Natural killer cell (primary cell): ENCODE measurements around the gene KAT6B. TPM values are rescaled to one million over a fixed set of nuclear protein-coding genes. Genes with fewer than 3 reads are reported as not detected.

Experiments
- ATAC-seq, 3 donors: fragments of 150-1000 bp in 2 of 3; fragments of 200-7000 bp in 1 of 3; cut with Tn5 transposase; 1 replicate in 1 of 3; 2 replicates in 2 of 3; pipeline ENCODE4 v1.10.0; 2021; ENCODE audit warnings: mild to moderate bottlenecking in 2 of 3, moderate library complexity in 2 of 3
- DNase-seq, 2 donors: peaks; one replicate each; pipeline versions ENCODE4 v3.0.0 to v3.0.0-alpha.2; 2013 to 2021; ENCODE audit warnings: mixed read lengths in 1 of 2
- H3K27ac ChIP-seq: one replicate; pipeline ENCODE4 v1.5.1; 2013; ENCODE audit warnings: mild to moderate bottlenecking, low read length
- H3K27me3 ChIP-seq: one replicate; pipeline ENCODE4 v1.6.1; 2013; ENCODE audit warnings: low read length; ENCODE audit not compliant: control insufficient read depth, insufficient read depth
- H3K36me3 ChIP-seq: one replicate; pipeline ENCODE4 v1.6.1; 2013; ENCODE audit warnings: low read length; ENCODE audit not compliant: control insufficient read depth, insufficient read depth
- H3K4me1 ChIP-seq: one replicate; pipeline ENCODE4 v1.6.1; 2013; ENCODE audit warnings: low read length; ENCODE audit not compliant: control insufficient read depth, insufficient read depth
- H3K4me3 ChIP-seq: one replicate; pipeline ENCODE4 v1.5.1; 2013; ENCODE audit warnings: low read length
- H3K9me3 ChIP-seq: one replicate; pipeline ENCODE4 v1.6.1; 2013; ENCODE audit warnings: low read length; ENCODE audit not compliant: control insufficient read depth, insufficient read depth
- H3K27ac Mint-ChIP-seq, 2 donors: one replicate each; pipeline ENCODE4 v1.8.0; 2022; ENCODE audit warnings: mild to moderate bottlenecking in 2 of 2, mixed read lengths in 2 of 2, moderate library complexity in 1 of 2
- H3K27me3 Mint-ChIP-seq, 2 donors: one replicate each; pipeline ENCODE4 v1.8.0; 2022; ENCODE audit warnings: low read depth in 2 of 2, mixed read lengths in 2 of 2
- H3K36me3 Mint-ChIP-seq: one replicate; pipeline ENCODE4 v1.8.0; 2022; ENCODE audit warnings: mixed read lengths
- H3K4me1 Mint-ChIP-seq, 2 donors: one replicate each; pipeline ENCODE4 v1.8.0; 2022; ENCODE audit warnings: mixed read lengths in 2 of 2
- H3K4me3 Mint-ChIP-seq: one replicate; pipeline ENCODE4 v1.8.0; 2022; ENCODE audit warnings: mild to moderate bottlenecking, moderate library complexity, mixed read lengths
- H3K9me3 Mint-ChIP-seq, 2 donors: one replicate each; pipeline ENCODE4 v1.8.0; 2022; ENCODE audit warnings: mixed read lengths in 2 of 2
- WGBS: methylation state at CpG from one replicate; pipeline ENCODE4 v1.1.7; 2013; ENCODE audit warnings: missing lambda C conversion rate; ENCODE audit not compliant: insufficient coverage; 5-methylcytosine and 5-hydroxymethylcytosine counted together
- intact Hi-C: fragments of 100-400 bp; cut with micrococcal nuclease; formaldehyde crosslinking; loops from one replicate; pipeline ENCODE4 v1.14.2; 2022
- total RNA-seq, 4 donors: library from RNA; stranded (reverse); fragments of 120-200 nt in 1 of 4; gene quantifications; one replicate each; pipeline versions ENCODE4 v1.2.3 to v1.2.4, GENCODE V29; 2013 to 2022
- TF ChIP-seq, protein P1 (sequence below): fragments of 200-600 bp; IDR thresholded peaks from one replicate; pipeline ENCODE4 v1.8.0; 2022; ENCODE audit warnings: antibody characterized with exemption

Gene KAT6B
- total RNA-seq, 3 donors from 2014 or later (not counting 1 experiment from before 2014, with no cell fraction given): 117 to 133 (median 121) TPM

DNA sequence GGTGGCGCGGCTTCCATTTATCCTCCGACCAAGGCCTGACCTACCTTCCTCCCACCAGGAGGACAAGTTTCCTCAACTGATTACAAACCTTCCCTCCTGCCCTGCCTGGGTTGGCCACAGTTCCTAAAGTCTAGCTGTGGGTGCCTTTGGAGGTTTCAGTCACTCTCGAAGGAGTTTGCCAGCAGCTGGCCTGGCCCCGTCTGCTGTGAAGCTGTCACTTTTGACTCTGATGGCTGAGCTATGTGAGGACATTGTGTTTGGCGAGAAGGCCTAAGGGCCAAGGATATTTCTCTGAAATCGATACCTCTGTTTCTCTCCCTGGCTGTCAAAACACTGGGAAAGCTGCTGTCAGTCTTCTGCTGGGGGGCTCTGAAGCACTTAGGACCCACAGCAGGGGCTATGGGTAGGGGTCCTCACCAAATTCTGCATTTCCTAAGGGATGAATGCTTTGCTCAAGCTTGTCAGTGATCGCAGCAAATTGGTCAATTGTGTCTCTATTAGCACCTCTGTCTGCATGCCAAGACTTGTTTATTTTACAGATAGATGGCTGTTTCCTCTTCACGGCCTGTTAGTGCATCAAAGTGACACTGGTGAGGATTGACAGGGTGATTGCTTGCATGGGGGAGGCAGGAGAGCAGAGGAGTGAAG lies 253.2 kb downstream of the KAT6B start:
- no peak overlapping the region for H3K27ac Mint-ChIP-seq
- WGBS: 90% methylated on average over 7 of the region's 9 CpGs
- no peaks in the 10 kb centered on the region for H3K36me3 Mint-ChIP-seq
- DNase-seq: no peak
- Histone ChIP-seq H3K27me3 (no peaks in the 10 kb centered on the region), H3K4me3 (no peak overlapping the region), H3K9me3 (no peaks in the 10 kb centered on the region), H3K27ac (no peak overlapping the region), H3K36me3 (no peaks in the 10 kb centered on the region), H3K4me1 (peaks cover 4% of the 10 kb centered on the region)
- peaks cover 9 to 10% of the 10 kb centered on the region in 2 donors for H3K4me1 Mint-ChIP-seq
- ATAC-seq: no peak
- TF ChIP-seq, protein P1, sequence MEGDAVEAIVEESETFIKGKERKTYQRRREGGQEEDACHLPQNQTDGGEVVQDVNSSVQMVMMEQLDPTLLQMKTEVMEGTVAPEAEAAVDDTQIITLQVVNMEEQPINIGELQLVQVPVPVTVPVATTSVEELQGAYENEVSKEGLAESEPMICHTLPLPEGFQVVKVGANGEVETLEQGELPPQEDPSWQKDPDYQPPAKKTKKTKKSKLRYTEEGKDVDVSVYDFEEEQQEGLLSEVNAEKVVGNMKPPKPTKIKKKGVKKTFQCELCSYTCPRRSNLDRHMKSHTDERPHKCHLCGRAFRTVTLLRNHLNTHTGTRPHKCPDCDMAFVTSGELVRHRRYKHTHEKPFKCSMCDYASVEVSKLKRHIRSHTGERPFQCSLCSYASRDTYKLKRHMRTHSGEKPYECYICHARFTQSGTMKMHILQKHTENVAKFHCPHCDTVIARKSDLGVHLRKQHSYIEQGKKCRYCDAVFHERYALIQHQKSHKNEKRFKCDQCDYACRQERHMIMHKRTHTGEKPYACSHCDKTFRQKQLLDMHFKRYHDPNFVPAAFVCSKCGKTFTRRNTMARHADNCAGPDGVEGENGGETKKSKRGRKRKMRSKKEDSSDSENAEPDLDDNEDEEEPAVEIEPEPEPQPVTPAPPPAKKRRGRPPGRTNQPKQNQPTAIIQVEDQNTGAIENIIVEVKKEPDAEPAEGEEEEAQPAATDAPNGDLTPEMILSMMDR: no peak
- intact Hi-C loops: no loop called here
- no peaks in the 10 kb centered on the region for H3K27me3 Mint-ChIP-seq
- no peak overlapping the region for H3K4me3 Mint-ChIP-seq
- no peaks in the 10 kb centered on the region for H3K9me3 Mint-ChIP-seq

DNA sequence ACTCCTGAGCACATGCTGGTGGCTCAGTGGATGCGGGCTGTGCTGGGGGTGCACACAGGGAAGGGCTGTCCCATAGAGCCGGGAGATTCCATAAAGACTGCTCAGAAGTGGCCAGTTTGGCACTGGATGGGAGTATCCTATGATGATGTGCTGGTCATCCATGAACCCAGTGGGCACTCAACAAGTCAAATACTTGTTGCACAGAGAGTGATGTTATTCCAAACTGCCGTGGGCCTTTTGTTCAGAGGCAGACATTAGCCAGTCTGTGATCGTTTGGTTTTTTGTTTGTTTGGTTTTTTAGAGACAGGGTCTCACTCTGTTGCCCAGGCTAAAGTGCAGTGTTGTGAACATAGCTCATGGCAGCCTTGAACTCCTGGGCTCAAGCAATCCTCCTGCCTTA lies 254.2 kb downstream of the KAT6B start:
- no peaks in the 10 kb centered on the region for H3K9me3 Mint-ChIP-seq
- H3K27ac Mint-ChIP-seq: no peak overlapping the region
- H3K4me1 ChIP-seq: no peaks in the 10 kb centered on the region
- no peaks in the 10 kb centered on the region for H3K9me3 ChIP-seq
- H3K27ac ChIP-seq: no peak overlapping the region
- H3K36me3 Mint-ChIP-seq: no peaks in the 10 kb centered on the region
- no peaks in the 10 kb centered on the region for H3K27me3 ChIP-seq
- H3K27me3 Mint-ChIP-seq: no peaks in the 10 kb centered on the region
- H3K4me1 Mint-ChIP-seq: no peaks in the 10 kb centered on the region
- H3K4me3 ChIP-seq: no peak overlapping the region
- no peak overlapping the region for H3K4me3 Mint-ChIP-seq
- TF ChIP-seq, protein P1: no peak
- no peak for DNase-seq
- intact Hi-C loops: no loop called here
- 97% methylated on average over 4 of the region's 4 CpGs for whole genome bisulfite sequencing
- ATAC-seq: no peak
- no peaks in the 10 kb centered on the region for H3K36me3 ChIP-seq

DNA sequence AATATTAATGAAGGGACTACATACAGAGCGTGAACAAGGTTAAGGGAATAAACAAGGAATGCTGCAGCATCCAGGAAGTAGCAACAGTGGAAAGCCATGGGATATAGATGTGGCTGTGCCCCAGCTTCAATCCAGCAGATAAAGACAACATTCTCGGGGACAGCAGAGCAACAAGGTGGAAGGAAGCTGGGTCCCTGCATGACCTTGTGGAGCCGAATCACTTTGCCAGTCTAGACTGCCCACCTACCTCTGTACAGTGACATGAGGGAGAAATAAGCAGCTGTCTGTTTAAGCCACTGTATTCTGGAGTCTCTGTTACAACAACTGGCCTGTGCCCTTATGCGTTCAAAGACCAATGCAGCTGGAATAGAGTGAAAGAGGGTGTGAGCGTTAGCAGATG lies 255.0 kb downstream of the KAT6B start:
- no peaks in the 10 kb centered on the region for H3K9me3 Mint-ChIP-seq

More for the DNA sequence above, 255.0 kb downstream of the KAT6B start:
- Mint-ChIP-seq H3K27me3 (no peaks in the 10 kb centered on the region), H3K36me3 (no peaks in the 10 kb centered on the region), H3K27ac (no peak overlapping the region), H3K4me1 (no peaks in the 10 kb centered on the region), H3K4me3 (no peak overlapping the region)
- no peaks in the 10 kb centered on the region for H3K4me1 ChIP-seq
- TF ChIP-seq, protein P1: no peak
- H3K27me3 ChIP-seq: no peaks in the 10 kb centered on the region
- no peaks in the 10 kb centered on the region for H3K36me3 ChIP-seq
- ATAC-seq (no peak), DNase-seq (no peak)
- 98% methylated on average over 5 of the region's 5 CpGs for WGBS
- H3K9me3 ChIP-seq: no peaks in the 10 kb centered on the region
- intact Hi-C loops: no loop called here
- no peak overlapping the region for H3K27ac ChIP-seq
- H3K4me3 ChIP-seq: no peak overlapping the region
